Measurements from ENCODE around the gene LCMT2.

- no peak for TF ChIP-seq REST (IDR thresholded peaks at IDR 0.05; ENCODE audit: insufficient read depth in 1 of 2, low read depth in 2 of 2, low read length in 2 of 2)
- no peak for TF ChIP-seq TAF1 (IDR thresholded peaks at IDR 0.05; ENCODE audit: borderline replicate concordance, insufficient read depth, low read length)
- TF ChIP-seq SIN3A (IDR thresholded peaks at IDR 0.05; ENCODE audit: borderline replicate concordance, insufficient read depth, low read length), result no peak
- TF ChIP-seq POLR2AphosphoS5 (IDR thresholded peaks at IDR 0.05; ENCODE audit: low read depth, low read length), result no peak
- no peak for TF ChIP-seq FOXP2 (optimal IDR thresholded peaks at IDR 0.05; ENCODE audit: borderline replicate concordance, extremely low read depth, extremely low read length, insufficient read depth)
Observed at GRCh38 chr15:43287254-43287653, 43.1 kb downstream of the LCMT2 start.
